ENCODE data around the gene WDR72. TPM values are rescaled to one million over a fixed set of nuclear protein-coding genes. Genes with fewer than 3 reads are reported as not detected.

The WDR72 gene
- total RNA-seq, 2 donors from 2014 or later: 4.1 to 12.2 TPM

- H3K36me3 ChIP-seq (ENCODE audit: control insufficient read depth, insufficient read depth, low read length): no peaks in the 10 kb centered on the region
Observed at GRCh38 chr15:53757906-53758305, 1.6 kb downstream of the WDR72 start.

GRCh38 chr15:53753813-53754212 lies 5.7 kb downstream of the WDR72 start:
- H3K36me3 ChIP-seq (ENCODE audit: control insufficient read depth, insufficient read depth, low read length): no peaks in the 10 kb centered on the region
- no peak overlapping the region for H3K9ac ChIP-seq (ENCODE audit: extremely low read depth, low read length, poor library complexity, severe bottlenecking)
- H3K27me3 ChIP-seq (ENCODE audit: control insufficient read depth, insufficient read depth, low read length, poor library complexity, severe bottlenecking): peaks cover 12% of the 10 kb centered on the region
- DNase-seq: no peak
- WGBS, 2 experiments (ENCODE audit: insufficient coverage in 1 of 2, insufficient read length in 1 of 2): 80 to 84% methylated on average over 1 of the region's 1 CpG
- H3K27ac ChIP-seq (ENCODE audit: low read depth, low read length): no peak overlapping the region
- Mint-ChIP-seq H3K4me3 (no peak overlapping the region), H3K36me3 (ENCODE audit: low read depth) (no peaks in the 10 kb centered on the region), H3K4me1 (peaks cover 4% of the 10 kb centered on the region), H3K9me3 (no peaks in the 10 kb centered on the region), H3K27me3 (ENCODE audit: insufficient read depth) (peaks cover 12% of the 10 kb centered on the region), H3K27ac (no peak overlapping the region)
- H3K4me3 ChIP-seq (ENCODE audit: low read length): no peak overlapping the region
- TF ChIP-seq, protein P1, sequence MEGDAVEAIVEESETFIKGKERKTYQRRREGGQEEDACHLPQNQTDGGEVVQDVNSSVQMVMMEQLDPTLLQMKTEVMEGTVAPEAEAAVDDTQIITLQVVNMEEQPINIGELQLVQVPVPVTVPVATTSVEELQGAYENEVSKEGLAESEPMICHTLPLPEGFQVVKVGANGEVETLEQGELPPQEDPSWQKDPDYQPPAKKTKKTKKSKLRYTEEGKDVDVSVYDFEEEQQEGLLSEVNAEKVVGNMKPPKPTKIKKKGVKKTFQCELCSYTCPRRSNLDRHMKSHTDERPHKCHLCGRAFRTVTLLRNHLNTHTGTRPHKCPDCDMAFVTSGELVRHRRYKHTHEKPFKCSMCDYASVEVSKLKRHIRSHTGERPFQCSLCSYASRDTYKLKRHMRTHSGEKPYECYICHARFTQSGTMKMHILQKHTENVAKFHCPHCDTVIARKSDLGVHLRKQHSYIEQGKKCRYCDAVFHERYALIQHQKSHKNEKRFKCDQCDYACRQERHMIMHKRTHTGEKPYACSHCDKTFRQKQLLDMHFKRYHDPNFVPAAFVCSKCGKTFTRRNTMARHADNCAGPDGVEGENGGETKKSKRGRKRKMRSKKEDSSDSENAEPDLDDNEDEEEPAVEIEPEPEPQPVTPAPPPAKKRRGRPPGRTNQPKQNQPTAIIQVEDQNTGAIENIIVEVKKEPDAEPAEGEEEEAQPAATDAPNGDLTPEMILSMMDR (conservative IDR thresholded peaks at IDR 0.05): no peak
- H3K9me3 ChIP-seq (ENCODE audit: control insufficient read depth, low read length): no peaks in the 10 kb centered on the region
- no peaks in the 10 kb centered on the region for H3K4me1 ChIP-seq (ENCODE audit: control insufficient read depth, insufficient read depth, low read length)

More at GRCh38 chr15:53757906-53758305, 1.6 kb downstream of the WDR72 start:
- TF ChIP-seq, protein P1 (conservative IDR thresholded peaks at IDR 0.05): no peak
- no peaks in the 10 kb centered on the region for H3K9me3 Mint-ChIP-seq
- no peak for DNase-seq
- peaks cover 45% of the 10 kb centered on the region for H3K27me3 Mint-ChIP-seq (ENCODE audit: insufficient read depth)
- H3K27ac Mint-ChIP-seq: no peak overlapping the region
- H3K4me3 ChIP-seq (ENCODE audit: low read length): no peak overlapping the region
- no peak overlapping the region for H3K27ac ChIP-seq (ENCODE audit: low read depth, low read length)
- no peak overlapping the region for H3K9ac ChIP-seq (ENCODE audit: extremely low read depth, low read length, poor library complexity, severe bottlenecking)
- H3K4me1 Mint-ChIP-seq: peaks cover 5% of the 10 kb centered on the region
- H3K36me3 Mint-ChIP-seq (ENCODE audit: low read depth): no peaks in the 10 kb centered on the region
- H3K9me3 ChIP-seq (ENCODE audit: control insufficient read depth, low read length): no peaks in the 10 kb centered on the region
- peaks cover 38% of the 10 kb centered on the region for H3K27me3 ChIP-seq (ENCODE audit: control insufficient read depth, insufficient read depth, low read length, poor library complexity, severe bottlenecking)
- WGBS, 2 experiments (ENCODE audit: insufficient coverage in 1 of 2, insufficient read length in 1 of 2): 89 to 96% methylated on average over 3 to 6 of the region's 6 CpGs
- no peaks in the 10 kb centered on the region for H3K4me1 ChIP-seq (ENCODE audit: control insufficient read depth, insufficient read depth, low read length)
- H3K4me3 Mint-ChIP-seq: no peak overlapping the region

GRCh38 chr15:53752406-53752805 lies 7.1 kb downstream of the WDR72 start:
- Histone ChIP-seq H3K4me3 (ENCODE audit: low read length) (no peak overlapping the region), H3K9ac (ENCODE audit: extremely low read depth, low read length, poor library complexity, severe bottlenecking) (no peak overlapping the region), H3K27ac (ENCODE audit: low read depth, low read length) (no peak overlapping the region), H3K36me3 (ENCODE audit: control insufficient read depth, insufficient read depth, low read length) (no peaks in the 10 kb centered on the region), H3K4me1 (ENCODE audit: control insufficient read depth, insufficient read depth, low read length) (no peaks in the 10 kb centered on the region), H3K27me3 (ENCODE audit: control insufficient read depth, insufficient read depth, low read length, poor library complexity, severe bottlenecking) (no peaks in the 10 kb centered on the region), H3K9me3 (ENCODE audit: control insufficient read depth, low read length) (no peaks in the 10 kb centered on the region)
- TF ChIP-seq, protein P1 (conservative IDR thresholded peaks at IDR 0.05): no peak
- no peak for DNase-seq
- H3K4me1 Mint-ChIP-seq: peaks cover 7% of the 10 kb centered on the region
- 86 to 88% methylated on average over 4 of the region's 4 CpGs for WGBS, 2 experiments (ENCODE audit: insufficient coverage in 1 of 2, insufficient read length in 1 of 2)
- H3K36me3 Mint-ChIP-seq (ENCODE audit: low read depth): no peaks in the 10 kb centered on the region
- H3K4me3 Mint-ChIP-seq: no peak overlapping the region
- peaks cover 2% of the 10 kb centered on the region for H3K27me3 Mint-ChIP-seq (ENCODE audit: insufficient read depth)
- H3K27ac Mint-ChIP-seq: no peak overlapping the region
- H3K9me3 Mint-ChIP-seq: no peaks in the 10 kb centered on the region

All from endodermal cell (in vitro differentiated cells).